IMR-90 (cell line): ENCODE measurements around the gene TBC1D8. TPM values are rescaled to one million over a fixed set of nuclear protein-coding genes. Genes with fewer than 3 reads are reported as not detected.
A peak's percentile ranks its signal among the peaks of the same experiment; 100 is the strongest.

Source experiments
- ATAC-seq: fragments of 200-7000 bp; cut with Tn5 transposase; 2 replicates; pipeline ENCODE4 v1.9.1; 2020; ENCODE audit warnings: low read depth, mild to moderate bottlenecking, moderate library complexity
- BruUV-seq: library from RNA; stranded (reverse); fragments of 400-500 nt; replicated peaks from 2 replicates; lab custom pipeline; 2021; lab: Mats Ljungman, UMichigan
- CTCF ChIA-PET: fragments of 300-600 bp; formaldehyde crosslinking; extraction: SDS; loops from one replicate; lab custom pipeline; 2021; ENCODE audit warnings: antibody characterized with exemption; lab: Yijun Ruan, JAX
- POLR2A ChIA-PET: fragments of 300-600 bp; sonication (Branson Sonifier 250); formaldehyde crosslinking; loops from one replicate; lab custom pipeline; 2022; ENCODE audit warnings: antibody characterized with exemption; ENCODE audit not compliant: unreplicated experiment; lab: Charles Lee
- DNase-seq: peaks from one replicate; pipeline ENCODE4 v3.0.0; 2013
- H2AFZ ChIP-seq: replicated peaks from 2 replicates; pipeline ENCODE3; 2013; ENCODE audit warnings: low read length, mild to moderate bottlenecking; ENCODE audit not compliant: poor library complexity
- H2AK5ac ChIP-seq: 2 replicates; pipeline ENCODE4 v1.6.1; 2013; ENCODE audit warnings: low read depth, low read length, inconsistent platforms
- H2AK9ac ChIP-seq: replicated peaks from 2 replicates; pipeline ENCODE3; 2013; ENCODE audit warnings: mild to moderate bottlenecking, low read depth, low read length, moderate library complexity; ENCODE audit not compliant: poor library complexity
- H2BK120ac ChIP-seq: 2 replicates; pipeline ENCODE4 v1.6.1; 2013; ENCODE audit warnings: low read depth, low read length, inconsistent platforms
- H2BK15ac ChIP-seq: 3 replicates; pipeline ENCODE4 v1.6.1; 2013; ENCODE audit warnings: low read depth, low read length, inconsistent platforms
- H2BK20ac ChIP-seq: 2 replicates; pipeline ENCODE4 v1.6.1; 2013; ENCODE audit warnings: low read depth, mild to moderate bottlenecking, inconsistent platforms, low read length, moderate library complexity
- H2BK5ac ChIP-seq: 2 replicates; pipeline ENCODE4 v1.6.1; 2013; ENCODE audit warnings: mild to moderate bottlenecking, low read depth, low read length, inconsistent platforms; ENCODE audit not compliant: poor library complexity, severe bottlenecking
- H3K14ac ChIP-seq: replicated peaks from 2 replicates; pipeline ENCODE4 v1.6.1; 2013; ENCODE audit warnings: low read depth, low read length, inconsistent platforms
- H3K18ac ChIP-seq: 2 replicates; pipeline ENCODE4 v1.6.1; 2013; ENCODE audit warnings: low read depth, low read length, control low read depth
- H3K23ac ChIP-seq: 2 replicates; pipeline ENCODE4 v1.6.1; 2013; ENCODE audit warnings: low read depth, low read length, inconsistent platforms
- H3K27ac ChIP-seq: 2 replicates; pipeline ENCODE4 v1.5.1; 2013; ENCODE audit warnings: mild to moderate bottlenecking, control low read depth, low read length; ENCODE audit not compliant: insufficient read depth
- H3K27me3 ChIP-seq: 2 replicates; pipeline ENCODE4 v1.6.1; 2013; ENCODE audit warnings: low read length; ENCODE audit not compliant: control insufficient read depth, insufficient read depth
- H3K36me3 ChIP-seq: 2 replicates; pipeline ENCODE4 v1.6.1; 2013; ENCODE audit warnings: low read length, mixed read lengths; ENCODE audit not compliant: control insufficient read depth, insufficient read depth
- H3K4ac ChIP-seq: 2 replicates; pipeline ENCODE4 v1.6.1; 2013; ENCODE audit warnings: low read depth, low read length, inconsistent platforms
- H3K4me1 ChIP-seq: 2 replicates; pipeline ENCODE4 v1.6.1; 2013; ENCODE audit warnings: low read length, mixed read lengths; ENCODE audit not compliant: control insufficient read depth, insufficient read depth
- H3K4me2 ChIP-seq: 2 replicates; pipeline ENCODE4 v1.6.1; 2013; ENCODE audit warnings: low read depth, mild to moderate bottlenecking, control low read depth, low read length, moderate library complexity
- H3K4me3 ChIP-seq: 2 replicates; pipeline ENCODE4 v1.5.1; 2013; ENCODE audit warnings: low read depth, mild to moderate bottlenecking, control low read depth, low read length, moderate library complexity; ENCODE audit not compliant: insufficient read depth
- H3K56ac ChIP-seq: 2 replicates; pipeline ENCODE4 v1.6.1; 2013; ENCODE audit warnings: low read length, inconsistent platforms; ENCODE audit not compliant: insufficient read depth; ENCODE audit errors: extremely low read depth
- H3K79me1 ChIP-seq, 2 experiments: 2 replicates each; pipeline ENCODE4 v1.6.1; 2013; ENCODE audit warnings: low read length in 2 of 2, inconsistent platforms in 1 of 2, low read depth in 1 of 2
- H3K9ac ChIP-seq: 2 replicates; pipeline ENCODE4 v1.6.1; 2013; ENCODE audit warnings: low read depth, low read length, control low read depth
- H3K9me1 ChIP-seq: 2 replicates; pipeline ENCODE4 v1.6.1; 2013; ENCODE audit warnings: low read length, inconsistent platforms; ENCODE audit not compliant: insufficient read depth
- H3K9me3 ChIP-seq: 2 replicates; pipeline ENCODE4 v1.6.1; 2013; ENCODE audit warnings: low read length; ENCODE audit not compliant: control insufficient read depth, insufficient read depth
- H4K20me1 ChIP-seq: 2 replicates; pipeline ENCODE4 v1.6.1; 2013; ENCODE audit warnings: low read length, inconsistent platforms; ENCODE audit not compliant: insufficient read depth
- H4K5ac ChIP-seq: 2 replicates; pipeline ENCODE4 v1.6.1; 2013; ENCODE audit warnings: mild to moderate bottlenecking, low read depth, low read length, control low read depth
- H4K8ac ChIP-seq, 2 experiments: 2 replicates each; pipeline ENCODE4 v1.6.1; 2013; ENCODE audit warnings: low read depth in 2 of 2, low read length in 2 of 2, control low read depth in 1 of 2, inconsistent platforms in 1 of 2
- H4K91ac ChIP-seq: 2 replicates; pipeline ENCODE4 v1.6.1; 2013; ENCODE audit warnings: low read depth, low read length, inconsistent platforms; ENCODE audit not compliant: insufficient read depth
- BHLHE40 ChIP-seq: fragments of 150-350 bp; IDR thresholded peaks from 2 replicates; pipeline ENCODE4 v1.6.1; 2016; ENCODE audit warnings: mild to moderate bottlenecking, low read depth, low read length
- CEBPB ChIP-seq: IDR thresholded peaks from 2 replicates; pipeline ENCODE4 v1.6.1; 2012; ENCODE audit warnings: low read depth, low read length, improper control_type of control experiment
- CHD1 ChIP-seq: IDR thresholded peaks from 2 replicates; pipeline ENCODE4 v1.6.1; 2012; ENCODE audit warnings: low read depth, low read length, improper control_type of control experiment
- ELK1 ChIP-seq: fragments of 150-350 bp; IDR thresholded peaks from 2 replicates; pipeline ENCODE4 v1.6.1; 2016; ENCODE audit warnings: low read depth, mild to moderate bottlenecking, low read length, moderate library complexity, borderline replicate concordance
- FOS ChIP-seq: fragments of 150-350 bp; IDR thresholded peaks from 2 replicates; pipeline ENCODE4 v1.6.1; 2016; ENCODE audit warnings: low read depth, low read length
- MAFK ChIP-seq: IDR thresholded peaks from 2 replicates; pipeline ENCODE4 v1.6.1; 2012; ENCODE audit warnings: low read depth, low read length, improper control_type of control experiment
- MXI1 ChIP-seq: IDR thresholded peaks from 2 replicates; pipeline ENCODE4 v1.6.1; 2012; ENCODE audit warnings: low read depth, mild to moderate bottlenecking, low read length, moderate library complexity, borderline replicate concordance
- NFE2L2 ChIP-seq: fragments of 150-350 bp; IDR thresholded peaks from 2 replicates; pipeline ENCODE4 v1.6.1; 2016; ENCODE audit warnings: low read depth, mild to moderate bottlenecking, low read length
- POLR2A ChIP-seq: IDR thresholded peaks from 2 replicates; pipeline ENCODE4 v1.6.1; 2012; ENCODE audit warnings: mild to moderate bottlenecking, low read depth, low read length
- RAD21 ChIP-seq: IDR thresholded peaks from 2 replicates; pipeline ENCODE4 v1.6.1; 2012; ENCODE audit warnings: low read length, improper control_type of control experiment
- RCOR1 ChIP-seq: IDR thresholded peaks from 2 replicates; pipeline ENCODE4 v1.6.1; 2012; ENCODE audit warnings: mild to moderate bottlenecking, low read length, improper control_type of control experiment; ENCODE audit not compliant: insufficient replicate concordance
- RFX5 ChIP-seq: IDR thresholded peaks from 2 replicates; pipeline ENCODE4 v1.8.0; 2012; ENCODE audit warnings: low read depth, mild to moderate bottlenecking, low read length, moderate library complexity
- SMC3 ChIP-seq: fragments of 150-350 bp; IDR thresholded peaks from 2 replicates; pipeline ENCODE4 v1.6.1; 2016; ENCODE audit warnings: low read depth, mild to moderate bottlenecking, antibody characterized with exemption, low read length, moderate library complexity
- USF2 ChIP-seq: fragments of 150-350 bp; IDR thresholded peaks from 2 replicates; pipeline ENCODE4 v1.6.1; 2017; ENCODE audit warnings: mild to moderate bottlenecking, antibody characterized with exemption, low read length, low read depth
- WGBS, 2 experiments: methylation state at CpG; one replicate each; pipeline versions ENCODE4 v1.1.5 to v1.1.7; 2013; ENCODE audit warnings: missing lambda C conversion rate in 2 of 2; ENCODE audit not compliant: insufficient read length in 1 of 2; ENCODE audit errors: extremely low coverage in 2 of 2; 5-methylcytosine and 5-hydroxymethylcytosine counted together
- dilution Hi-C: fragments of 300-500 bp; cut with HindIII; formaldehyde crosslinking; loops from one replicate; pipeline ENCODE4 v1.14.3; 2018; ENCODE audit warnings: low sequenced_read_pairs; ENCODE audit not compliant: unreplicated experiment
- in situ Hi-C: fragments of 300-500 bp; cut with MboI; formaldehyde crosslinking; loops from 3 replicates; pipeline ENCODE4 v1.14.3; 2019; ENCODE audit warnings: low sequenced_read_pairs, inconsistent platforms, mixed read lengths
- intact Hi-C: fragments of 100-400 bp; cut with micrococcal nuclease; formaldehyde crosslinking; loops from 2 replicates; pipeline ENCODE4 v1.10.0; 2022
- polyA plus RNA-seq, 3 experiments: library from polyadenylated mRNA; depleted of rRNA; stranded (reverse); fragments of >200 nt; gene quantifications; 2 replicates each; pipeline ENCODE4 v1.2.3, GENCODE V29; 2012; ENCODE audit warnings: low replicate concordance in 1 of 3
- total RNA-seq: library from RNA; depleted of rRNA; stranded (reverse); fragments of >200 nt; gene quantifications from 2 replicates; pipeline ENCODE4 v1.2.3, GENCODE V29; 2012
- TF ChIP-seq, protein P1 (sequence below): conservative IDR thresholded peaks from 2 replicates; pipeline ENCODE4 v1.5.1; 2012; ENCODE audit warnings: mild to moderate bottlenecking, low read depth, low read length, improper control_type of control experiment

TBC1D8 gene
- total and polyA plus RNA-seq, 2 of the 4 experiments (the other 2 are of a cell fraction), result 1.3 to 1.5 TPM

DNA sequence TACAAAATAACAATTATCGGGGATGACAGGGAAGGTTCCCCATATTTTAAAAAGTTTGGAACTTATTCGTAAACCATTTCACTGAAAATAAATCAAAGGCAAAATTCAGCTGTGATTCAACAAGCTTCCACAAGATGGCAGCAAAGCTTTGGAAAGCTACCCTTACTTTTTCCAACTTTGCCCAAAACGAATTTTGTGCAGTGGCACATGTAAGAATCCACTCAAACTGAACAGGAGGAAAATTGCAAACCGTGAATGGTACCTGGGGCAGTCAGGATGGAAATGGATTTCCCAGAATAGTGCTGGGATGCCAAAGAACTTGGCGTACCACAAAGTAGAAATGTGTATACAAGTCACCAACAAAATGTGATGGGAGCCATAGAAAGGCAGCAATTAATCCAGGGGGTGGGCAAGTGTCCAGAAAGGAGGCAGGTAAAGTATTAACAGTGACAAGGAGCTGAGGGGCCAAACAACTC lies 138.4 kb downstream of the TBC1D8 start:
- Histone ChIP-seq H3K4me1 (0 out of 2 replicates have a peak, but pooled peaks cover 2% of the 10 kb centered on the region), H4K8ac (0 out of 4 replicates have a peak overlapping the region, but pooled peaks of 1 of the 2 experiments have one; percentile 7), H3K9me1 (0 out of 2 replicates have a peak, but pooled peaks cover 2% of the 10 kb centered on the region), H3K9me3 (no peaks in the 10 kb centered on the region), H2BK15ac (no peak overlapping the region), H2BK5ac (no peak overlapping the region), H2AFZ (no peak overlapping the region), H4K91ac (no peak overlapping the region), H2BK20ac (no peak overlapping the region), H3K79me1 (peaks cover 23 to 57% of the 10 kb centered on the region in 2 experiments), H4K5ac (no peak overlapping the region), H3K27me3 (no peaks in the 10 kb centered on the region), H3K4ac (no peak overlapping the region), H4K20me1 (peaks cover 37% of the 10 kb centered on the region), H3K36me3 (peaks cover 24% of the 10 kb centered on the region), H2AK9ac (no peak overlapping the region), H3K27ac (no peak overlapping the region), H3K4me2 (no peak overlapping the region), H3K9ac (no peak overlapping the region), H2BK120ac (no peak overlapping the region), H2AK5ac (no peak overlapping the region), H3K56ac (no peak overlapping the region), H3K18ac (no peak overlapping the region), H3K4me3 (no peak overlapping the region), H3K14ac (no peak overlapping the region), H3K23ac (no peak overlapping the region)
- ChIA-PET CTCF (interaction anchor here (0.6 to 2.2 kb wide), 13 partner anchors 15 to 1250 kb away, joined by 3 to 19 read pairs (median 4); no protein-coding TSS in a partner anchor), POLR2A (interaction anchor here (0.6 to 1.6 kb wide), 2 partner anchors 11 to 149 kb away, joined by 4 read pairs; partner anchors contain the start of gene RPL31)
- BruUV-seq, result no TSS peak
- intact Hi-C loops, result loop anchor here (1.0 to 5.0 kb wide), 3 partner anchors 140 to 240 kb away; partner anchors contain the start of gene CNOT11
- ATAC-seq, result peak; percentile 51; the same call in 1 of the 2 replicates
- in situ Hi-C loops, result loop anchor here (5.0 kb wide), 1 partner anchor 195 kb away; no protein-coding TSS in a partner anchor
- WGBS, 2 experiments, result 50% methylated on average over 1 of the region's 5 CpGs; no CpG with 5 or more reads in 1 of the 2 experiments
- DNase-seq, result peak; percentile 45
- dilution Hi-C loops, result no loop called here
- TF ChIP-seq CHD1, result no peak
- TF ChIP-seq ELK1, result no peak
- TF ChIP-seq MAFK, result no peak
- TF ChIP-seq RFX5, result no peak
- no peak for TF ChIP-seq POLR2A
- no peak for TF ChIP-seq MXI1
- no peak for TF ChIP-seq BHLHE40
- peak; percentile 80 for TF ChIP-seq RAD21
- TF ChIP-seq, protein P1, sequence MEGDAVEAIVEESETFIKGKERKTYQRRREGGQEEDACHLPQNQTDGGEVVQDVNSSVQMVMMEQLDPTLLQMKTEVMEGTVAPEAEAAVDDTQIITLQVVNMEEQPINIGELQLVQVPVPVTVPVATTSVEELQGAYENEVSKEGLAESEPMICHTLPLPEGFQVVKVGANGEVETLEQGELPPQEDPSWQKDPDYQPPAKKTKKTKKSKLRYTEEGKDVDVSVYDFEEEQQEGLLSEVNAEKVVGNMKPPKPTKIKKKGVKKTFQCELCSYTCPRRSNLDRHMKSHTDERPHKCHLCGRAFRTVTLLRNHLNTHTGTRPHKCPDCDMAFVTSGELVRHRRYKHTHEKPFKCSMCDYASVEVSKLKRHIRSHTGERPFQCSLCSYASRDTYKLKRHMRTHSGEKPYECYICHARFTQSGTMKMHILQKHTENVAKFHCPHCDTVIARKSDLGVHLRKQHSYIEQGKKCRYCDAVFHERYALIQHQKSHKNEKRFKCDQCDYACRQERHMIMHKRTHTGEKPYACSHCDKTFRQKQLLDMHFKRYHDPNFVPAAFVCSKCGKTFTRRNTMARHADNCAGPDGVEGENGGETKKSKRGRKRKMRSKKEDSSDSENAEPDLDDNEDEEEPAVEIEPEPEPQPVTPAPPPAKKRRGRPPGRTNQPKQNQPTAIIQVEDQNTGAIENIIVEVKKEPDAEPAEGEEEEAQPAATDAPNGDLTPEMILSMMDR, result peak; percentile 79
- TF ChIP-seq RCOR1, result no peak
- no peak for TF ChIP-seq FOS
- peak; percentile 78 for TF ChIP-seq SMC3
- TF ChIP-seq NFE2L2, result no peak
- TF ChIP-seq CEBPB, result no peak
- TF ChIP-seq USF2, result no peak
